ENCODE measurements around the gene DSCAML1.

The DSCAML1 gene

DNA sequence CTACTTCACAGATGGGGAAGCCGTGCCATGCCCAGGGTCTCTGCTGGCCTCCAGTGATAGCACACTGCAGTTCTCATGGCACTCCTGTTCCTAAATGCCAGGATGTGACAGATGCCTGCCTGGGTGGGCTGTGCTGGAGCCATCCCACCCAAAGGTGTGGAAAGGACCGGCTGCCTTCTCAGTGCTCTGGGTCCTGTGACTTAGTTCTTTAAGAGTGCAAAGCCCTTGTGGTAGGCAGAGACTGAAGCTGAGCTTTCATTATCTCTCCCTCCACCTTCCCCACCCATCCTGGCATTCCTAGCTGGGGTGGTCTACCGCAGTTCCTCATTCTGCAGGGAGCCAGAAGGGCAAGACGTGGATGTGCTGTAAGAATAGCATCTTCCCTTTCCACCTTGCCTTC lies 319.3 kb downstream of the DSCAML1 start:
- Histone ChIP-seq H3K27me3 (ENCODE audit: control insufficient read depth, insufficient read depth, low read length) (no peaks in the 10 kb centered on the region), H3K4me3 (ENCODE audit: low read length) (no peak overlapping the region), H3K9me3 (ENCODE audit: control insufficient read depth, insufficient read depth, low read length) (no peaks in the 10 kb centered on the region), H3K4me1 (ENCODE audit: control insufficient read depth, insufficient read depth, low read length) (peaks cover 5% of the 10 kb centered on the region; the same call in 1 of the 2 replicates), H3K36me3 (ENCODE audit: control insufficient read depth, insufficient read depth, low read length) (no peaks in the 10 kb centered on the region), H3K27ac (ENCODE audit: low read length) (no peak overlapping the region)
- WGBS (ENCODE audit: insufficient coverage, insufficient read length) = no CpG with 5 or more reads among the region's 4 CpGs
- no peak for DNase-seq (ENCODE audit: low read depth, low spot score)

- H3K9me3 ChIP-seq (ENCODE audit: control insufficient read depth, insufficient read depth, low read length) = no peaks in the 10 kb centered on the region
- no peaks in the 10 kb centered on the region for H3K27me3 ChIP-seq (ENCODE audit: control insufficient read depth, insufficient read depth, low read length)
- no peaks in the 10 kb centered on the region for H3K36me3 ChIP-seq (ENCODE audit: control insufficient read depth, insufficient read depth, low read length)
- peaks cover 5% of the 10 kb centered on the region; the same call in 1 of the 2 replicates for H3K4me1 ChIP-seq (ENCODE audit: control insufficient read depth, insufficient read depth, low read length)
- no peak overlapping the region for H3K27ac ChIP-seq (ENCODE audit: low read length)
- DNase-seq (ENCODE audit: low read depth, low spot score) = no peak
- no peak overlapping the region for H3K4me3 ChIP-seq (ENCODE audit: low read length)
- no CpG with 5 or more reads among the region's 10 CpGs for WGBS (ENCODE audit: insufficient coverage, insufficient read length)
Observed at GRCh38 chr11:117476531-117477142, 320.4 kb downstream of the DSCAML1 start.

GRCh38 chr11:117475716-117476530 lies 321.1 kb downstream of the DSCAML1 start:
- Histone ChIP-seq H3K4me1 (ENCODE audit: control insufficient read depth, insufficient read depth, low read length) (peaks cover 5% of the 10 kb centered on the region; the same call in 1 of the 2 replicates), H3K36me3 (ENCODE audit: control insufficient read depth, insufficient read depth, low read length) (no peaks in the 10 kb centered on the region), H3K9me3 (ENCODE audit: control insufficient read depth, insufficient read depth, low read length) (no peaks in the 10 kb centered on the region), H3K27me3 (ENCODE audit: control insufficient read depth, insufficient read depth, low read length) (no peaks in the 10 kb centered on the region), H3K4me3 (ENCODE audit: low read length) (no peak overlapping the region), H3K27ac (ENCODE audit: low read length) (no peak overlapping the region)
- no peak for DNase-seq (ENCODE audit: low read depth, low spot score)
- no CpG with 5 or more reads among the region's 11 CpGs for WGBS (ENCODE audit: insufficient coverage, insufficient read length)

DNA sequence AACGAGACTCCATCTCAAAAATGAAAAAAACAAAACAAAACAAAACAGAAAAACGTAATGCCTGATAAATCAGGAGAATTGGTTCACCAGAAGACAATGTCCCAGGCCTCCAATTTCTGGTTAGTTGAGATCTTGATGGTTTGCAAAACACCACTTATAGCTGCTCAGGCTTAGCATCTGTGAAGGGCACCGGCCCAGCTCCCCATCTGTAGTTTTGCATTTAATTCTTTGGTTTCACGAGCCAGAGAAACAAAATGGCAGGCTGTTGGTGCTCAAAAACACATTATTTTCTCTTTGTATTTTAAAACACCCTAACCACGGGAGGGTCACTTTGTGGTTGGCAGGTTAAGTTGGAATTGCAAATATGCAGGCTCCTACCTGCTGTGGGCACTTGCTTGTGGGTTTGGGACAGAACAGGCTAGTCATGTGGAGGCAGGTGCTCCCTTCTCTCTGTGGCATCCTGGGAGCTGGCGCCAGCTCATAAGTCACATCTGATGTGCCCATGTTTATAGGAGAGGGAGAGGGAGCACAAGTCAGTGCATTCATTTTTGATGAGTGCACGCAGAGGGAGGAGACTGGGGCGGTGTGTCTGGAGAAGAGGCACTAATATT lies 323.4 kb downstream of the DSCAML1 start:
- H3K4me1 ChIP-seq (ENCODE audit: control insufficient read depth, insufficient read depth, low read length) = peaks cover 5% of the 10 kb centered on the region; the same call in 1 of the 2 replicates
- H3K4me3 ChIP-seq (ENCODE audit: low read length) = no peak overlapping the region
- WGBS (ENCODE audit: insufficient coverage, insufficient read length) = no CpG with 5 or more reads among the region's 8 CpGs
- no peaks in the 10 kb centered on the region for H3K9me3 ChIP-seq (ENCODE audit: control insufficient read depth, insufficient read depth, low read length)
- DNase-seq (ENCODE audit: low read depth, low spot score) = no peak
- H3K27me3 ChIP-seq (ENCODE audit: control insufficient read depth, insufficient read depth, low read length) = no peaks in the 10 kb centered on the region
- H3K27ac ChIP-seq (ENCODE audit: low read length) = no peak overlapping the region
- no peaks in the 10 kb centered on the region for H3K36me3 ChIP-seq (ENCODE audit: control insufficient read depth, insufficient read depth, low read length)

DNA sequence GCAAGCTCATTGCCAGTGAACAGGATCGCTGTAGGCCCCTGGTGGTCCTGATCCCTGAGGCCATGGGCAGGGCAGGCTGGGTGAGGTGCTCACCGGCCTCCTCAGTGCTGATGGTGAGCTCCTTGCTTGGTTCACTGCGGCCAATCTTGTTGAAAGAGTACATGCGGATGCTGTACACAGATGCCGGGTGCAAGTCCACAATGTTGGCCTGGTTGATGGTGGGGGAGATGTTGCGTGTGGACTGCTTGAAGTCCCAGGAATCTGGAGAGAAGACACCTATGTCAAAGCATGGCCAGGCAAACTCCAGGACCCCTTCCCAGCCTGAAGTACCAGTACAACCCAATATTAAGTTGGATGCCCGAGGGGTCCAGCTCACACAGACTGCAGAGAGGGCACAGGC lies 325.2 kb downstream of the DSCAML1 start:
- H3K27me3 ChIP-seq (ENCODE audit: control insufficient read depth, insufficient read depth, low read length) = no peaks in the 10 kb centered on the region
- no peaks in the 10 kb centered on the region for H3K9me3 ChIP-seq (ENCODE audit: control insufficient read depth, insufficient read depth, low read length)
- H3K4me3 ChIP-seq (ENCODE audit: low read length) = no peak overlapping the region
- H3K36me3 ChIP-seq (ENCODE audit: control insufficient read depth, insufficient read depth, low read length) = no peaks in the 10 kb centered on the region
- peaks cover 5% of the 10 kb centered on the region; the same call in 1 of the 2 replicates for H3K4me1 ChIP-seq (ENCODE audit: control insufficient read depth, insufficient read depth, low read length)
- WGBS (ENCODE audit: insufficient coverage, insufficient read length) = no CpG with 5 or more reads among the region's 7 CpGs
- no peak overlapping the region for H3K27ac ChIP-seq (ENCODE audit: low read length)
- no peak for DNase-seq (ENCODE audit: low read depth, low spot score)

DNA sequence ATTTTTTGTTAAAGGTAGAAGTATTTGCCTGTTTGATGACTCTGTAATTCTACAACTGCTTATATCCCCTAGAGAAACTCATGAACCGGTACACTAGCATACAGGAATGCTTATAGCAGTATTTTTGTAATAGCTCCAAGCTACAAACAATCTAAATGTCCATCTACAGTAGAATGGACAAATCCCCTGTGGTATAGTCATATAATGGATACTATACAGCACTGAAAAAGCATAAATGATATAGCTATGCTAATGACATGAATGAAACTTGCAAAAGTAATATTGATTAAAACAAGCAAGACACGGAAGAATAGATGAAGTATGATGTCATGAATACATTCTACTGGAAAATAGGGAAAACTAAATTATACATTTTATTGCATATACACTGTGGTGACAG lies 326.4 kb downstream of the DSCAML1 start:
- H3K9me3 ChIP-seq (ENCODE audit: control insufficient read depth, insufficient read depth, low read length) = no peaks in the 10 kb centered on the region
- no CpG with 5 or more reads among the region's 2 CpGs for WGBS (ENCODE audit: insufficient coverage, insufficient read length)

GRCh38 chr11:117468888-117469287 lies 328.1 kb downstream of the DSCAML1 start:
- H3K36me3 ChIP-seq (ENCODE audit: control insufficient read depth, insufficient read depth, low read length) = no peaks in the 10 kb centered on the region
- H3K27ac ChIP-seq (ENCODE audit: low read length) = no peak overlapping the region
- no peaks in the 10 kb centered on the region for H3K9me3 ChIP-seq (ENCODE audit: control insufficient read depth, insufficient read depth, low read length)
- no CpG with 5 or more reads among the region's 4 CpGs for WGBS (ENCODE audit: insufficient coverage, insufficient read length)
- peaks cover 3% of the 10 kb centered on the region; the same call in 1 of the 2 replicates for H3K4me1 ChIP-seq (ENCODE audit: control insufficient read depth, insufficient read depth, low read length)
- H3K27me3 ChIP-seq (ENCODE audit: control insufficient read depth, insufficient read depth, low read length) = no peaks in the 10 kb centered on the region
- DNase-seq (ENCODE audit: low read depth, low spot score) = no peak
- no peak overlapping the region for H3K4me3 ChIP-seq (ENCODE audit: low read length)

More for the DNA sequence above, 326.4 kb downstream of the DSCAML1 start:
- Histone ChIP-seq H3K27ac (ENCODE audit: low read length) (no peak overlapping the region), H3K36me3 (ENCODE audit: control insufficient read depth, insufficient read depth, low read length) (no peaks in the 10 kb centered on the region), H3K4me1 (ENCODE audit: control insufficient read depth, insufficient read depth, low read length) (peaks cover 4% of the 10 kb centered on the region; the same call in 1 of the 2 replicates), H3K4me3 (ENCODE audit: low read length) (no peak overlapping the region), H3K27me3 (ENCODE audit: control insufficient read depth, insufficient read depth, low read length) (no peaks in the 10 kb centered on the region)
- DNase-seq (ENCODE audit: low read depth, low spot score) = no peak

DNA sequence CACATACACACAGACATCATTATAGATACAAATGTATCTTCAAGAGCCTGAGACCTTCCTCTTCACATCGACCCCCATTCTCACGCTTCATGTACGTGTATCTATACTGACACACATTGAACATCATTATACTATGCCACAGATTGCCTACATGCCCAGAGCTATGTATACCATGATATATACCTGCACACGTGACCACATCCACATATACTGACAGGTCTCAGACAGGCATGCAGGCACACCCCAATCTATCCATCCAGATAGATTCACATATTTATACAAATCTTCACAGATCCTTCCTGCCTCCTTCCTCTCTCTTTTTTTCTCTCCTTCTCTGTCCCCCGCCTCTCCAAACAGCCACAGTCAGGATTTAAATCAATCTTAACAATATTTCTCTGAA lies 329.2 kb downstream of the DSCAML1 start:
- Histone ChIP-seq H3K36me3 (ENCODE audit: control insufficient read depth, insufficient read depth, low read length) (no peaks in the 10 kb centered on the region), H3K9me3 (ENCODE audit: control insufficient read depth, insufficient read depth, low read length) (no peaks in the 10 kb centered on the region), H3K4me1 (ENCODE audit: control insufficient read depth, insufficient read depth, low read length) (no peaks in the 10 kb centered on the region), H3K27ac (ENCODE audit: low read length) (no peak overlapping the region), H3K27me3 (ENCODE audit: control insufficient read depth, insufficient read depth, low read length) (no peaks in the 10 kb centered on the region), H3K4me3 (ENCODE audit: low read length) (no peak overlapping the region)
- no peak for DNase-seq (ENCODE audit: low read depth, low spot score)
- WGBS (ENCODE audit: insufficient coverage, insufficient read length) = 100% methylated on average over 3 of the region's 5 CpGs

GRCh38 chr11:117466966-117467365 lies 330.1 kb downstream of the DSCAML1 start:
- Histone ChIP-seq H3K27ac (ENCODE audit: low read length) (no peak overlapping the region), H3K27me3 (ENCODE audit: control insufficient read depth, insufficient read depth, low read length) (no peaks in the 10 kb centered on the region), H3K36me3 (ENCODE audit: control insufficient read depth, insufficient read depth, low read length) (no peaks in the 10 kb centered on the region), H3K4me3 (ENCODE audit: low read length) (no peak overlapping the region), H3K9me3 (ENCODE audit: control insufficient read depth, insufficient read depth, low read length) (no peaks in the 10 kb centered on the region), H3K4me1 (ENCODE audit: control insufficient read depth, insufficient read depth, low read length) (no peaks in the 10 kb centered on the region)
- WGBS (ENCODE audit: insufficient coverage, insufficient read length) = no CpG with 5 or more reads among the region's 14 CpGs
- no peak for DNase-seq (ENCODE audit: low read depth, low spot score)

DNA sequence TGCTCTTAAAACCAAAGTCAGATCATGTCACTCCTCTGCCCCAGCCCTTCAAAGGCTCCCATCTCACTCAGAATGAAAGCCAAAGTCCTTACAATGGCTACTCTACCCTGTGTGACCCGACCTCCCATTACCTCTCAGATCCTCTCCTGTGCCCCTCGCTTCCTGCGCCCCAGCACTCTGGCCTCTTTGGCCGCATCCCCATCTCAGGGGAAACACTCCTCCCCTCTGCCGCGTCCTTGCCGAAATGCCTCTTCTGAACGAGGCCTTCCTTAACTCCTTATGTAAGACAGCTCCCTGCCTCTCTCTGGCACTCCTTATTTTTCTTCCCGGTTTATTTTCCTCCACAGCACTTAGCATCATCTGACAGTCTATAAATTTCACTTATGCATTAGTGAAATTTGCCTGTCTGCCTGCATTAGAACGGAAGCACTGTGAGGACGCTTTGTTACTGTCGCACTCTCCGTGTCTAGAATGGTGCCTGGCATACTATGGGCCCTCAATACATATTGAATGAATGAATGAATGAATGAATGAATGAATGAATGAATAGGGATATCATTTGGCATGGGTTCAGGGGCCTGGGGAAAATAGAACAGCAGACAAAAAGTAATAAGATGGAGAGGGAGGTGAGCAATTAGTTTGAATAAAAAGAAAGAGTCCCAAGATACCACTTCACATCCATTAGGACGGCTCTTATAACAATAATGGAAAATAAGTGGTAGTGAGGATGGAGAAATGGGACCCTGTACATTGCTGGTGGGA lies 331.6 kb downstream of the DSCAML1 start:
- H3K36me3 ChIP-seq (ENCODE audit: control insufficient read depth, insufficient read depth, low read length) = no peaks in the 10 kb centered on the region
- no peak overlapping the region for H3K4me3 ChIP-seq (ENCODE audit: low read length)
- no peaks in the 10 kb centered on the region for H3K27me3 ChIP-seq (ENCODE audit: control insufficient read depth, insufficient read depth, low read length)
- WGBS (ENCODE audit: insufficient coverage, insufficient read length) = no CpG with 5 or more reads among the region's 14 CpGs
- no peaks in the 10 kb centered on the region for H3K9me3 ChIP-seq (ENCODE audit: control insufficient read depth, insufficient read depth, low read length)
- no peak overlapping the region for H3K27ac ChIP-seq (ENCODE audit: low read length)
- H3K4me1 ChIP-seq (ENCODE audit: control insufficient read depth, insufficient read depth, low read length) = no peaks in the 10 kb centered on the region
- no peak for DNase-seq (ENCODE audit: low read depth, low spot score)

Measured in iPS DF 6.9 (cell line).